ENCODE data around the gene E4F1. TPM values are rescaled to one million over a fixed set of nuclear protein-coding genes. Genes with fewer than 3 reads are reported as not detected.

E4F1 gene
- total RNA-seq, 1 donor from 2014 or later: 33.0 TPM

DNA sequence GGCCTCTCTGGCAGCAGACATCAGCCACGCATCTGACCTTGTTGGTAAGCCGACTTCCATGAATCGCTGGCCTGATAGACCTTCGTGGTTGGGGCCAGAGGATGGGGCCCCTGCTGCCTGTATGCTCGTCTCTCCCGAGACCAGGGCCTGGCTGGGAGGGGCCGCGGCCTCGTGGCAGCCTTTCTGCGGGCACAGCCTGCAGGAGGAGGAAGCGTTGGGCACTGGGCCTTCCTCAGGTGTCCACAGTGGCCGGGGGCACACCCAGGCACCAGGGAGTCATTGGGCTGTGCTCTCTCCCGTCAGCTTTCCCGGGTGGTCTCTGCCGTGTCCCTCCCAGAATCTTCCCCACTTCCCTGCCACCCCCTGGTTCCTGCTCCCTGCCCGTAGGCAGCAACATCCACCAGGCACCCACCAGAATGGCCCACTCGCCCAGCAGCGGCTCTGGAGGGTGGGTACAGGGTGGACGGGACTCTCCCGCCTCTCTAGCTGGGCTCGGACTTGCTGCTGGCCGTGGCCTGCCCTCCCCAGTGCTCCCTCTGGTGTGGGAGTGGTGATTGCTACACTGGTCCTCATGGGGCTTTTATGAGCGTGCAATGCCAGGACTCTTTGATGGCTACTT is 6.3 kb downstream of the E4F1 start:
- TF ChIP-seq, protein P1, sequence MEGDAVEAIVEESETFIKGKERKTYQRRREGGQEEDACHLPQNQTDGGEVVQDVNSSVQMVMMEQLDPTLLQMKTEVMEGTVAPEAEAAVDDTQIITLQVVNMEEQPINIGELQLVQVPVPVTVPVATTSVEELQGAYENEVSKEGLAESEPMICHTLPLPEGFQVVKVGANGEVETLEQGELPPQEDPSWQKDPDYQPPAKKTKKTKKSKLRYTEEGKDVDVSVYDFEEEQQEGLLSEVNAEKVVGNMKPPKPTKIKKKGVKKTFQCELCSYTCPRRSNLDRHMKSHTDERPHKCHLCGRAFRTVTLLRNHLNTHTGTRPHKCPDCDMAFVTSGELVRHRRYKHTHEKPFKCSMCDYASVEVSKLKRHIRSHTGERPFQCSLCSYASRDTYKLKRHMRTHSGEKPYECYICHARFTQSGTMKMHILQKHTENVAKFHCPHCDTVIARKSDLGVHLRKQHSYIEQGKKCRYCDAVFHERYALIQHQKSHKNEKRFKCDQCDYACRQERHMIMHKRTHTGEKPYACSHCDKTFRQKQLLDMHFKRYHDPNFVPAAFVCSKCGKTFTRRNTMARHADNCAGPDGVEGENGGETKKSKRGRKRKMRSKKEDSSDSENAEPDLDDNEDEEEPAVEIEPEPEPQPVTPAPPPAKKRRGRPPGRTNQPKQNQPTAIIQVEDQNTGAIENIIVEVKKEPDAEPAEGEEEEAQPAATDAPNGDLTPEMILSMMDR (IDR thresholded peaks at IDR 0.05; ENCODE audit: unreplicated experiment): no peak
- DNase-seq (ENCODE audit: low spot score in 2 of 2, unreplicated experiment in 2 of 2): no peak
- H3K27me3 Mint-ChIP-seq (ENCODE audit: low read depth): peaks cover 3% of the 10 kb centered on the region
- H3K4me1 Mint-ChIP-seq: peaks cover 4% of the 10 kb centered on the region
- no peak overlapping the region for H3K4me3 Mint-ChIP-seq
- H3K36me3 Mint-ChIP-seq: peaks cover under 1% of the 10 kb centered on the region
- H3K27ac Mint-ChIP-seq: no peak overlapping the region
- no peaks in the 10 kb centered on the region for H3K9me3 Mint-ChIP-seq

DNA sequence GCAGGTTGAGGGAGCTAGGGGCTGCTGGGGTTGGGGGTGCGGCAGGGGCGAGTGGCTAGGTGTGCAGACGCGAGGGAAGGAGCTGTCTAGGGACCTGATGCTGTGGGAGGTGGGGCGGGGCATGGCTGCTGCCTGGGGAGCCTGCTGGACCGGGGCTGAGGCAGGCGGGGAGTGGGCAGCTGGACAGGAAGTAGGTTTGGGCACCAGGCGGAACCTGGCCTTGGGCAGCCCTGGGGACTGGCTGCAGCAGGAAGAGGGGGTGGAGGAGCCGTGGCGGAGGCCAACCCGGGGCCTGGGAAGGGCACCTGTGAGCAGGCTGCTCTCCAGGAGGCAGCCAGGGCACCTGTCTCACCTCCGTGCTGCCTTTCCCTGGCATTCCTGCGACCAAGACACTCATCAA is 7.0 kb downstream of the E4F1 start:
- Mint-ChIP-seq H3K27ac (no peak overlapping the region), H3K27me3 (ENCODE audit: low read depth) (peaks cover 8% of the 10 kb centered on the region), H3K4me3 (no peak overlapping the region), H3K36me3 (peaks cover 5% of the 10 kb centered on the region), H3K9me3 (no peaks in the 10 kb centered on the region), H3K4me1 (peaks cover 4% of the 10 kb centered on the region)
- DNase-seq (ENCODE audit: low spot score in 2 of 2, unreplicated experiment in 2 of 2): no peak
- TF ChIP-seq, protein P1 (IDR thresholded peaks at IDR 0.05; ENCODE audit: unreplicated experiment): no peak

DNA sequence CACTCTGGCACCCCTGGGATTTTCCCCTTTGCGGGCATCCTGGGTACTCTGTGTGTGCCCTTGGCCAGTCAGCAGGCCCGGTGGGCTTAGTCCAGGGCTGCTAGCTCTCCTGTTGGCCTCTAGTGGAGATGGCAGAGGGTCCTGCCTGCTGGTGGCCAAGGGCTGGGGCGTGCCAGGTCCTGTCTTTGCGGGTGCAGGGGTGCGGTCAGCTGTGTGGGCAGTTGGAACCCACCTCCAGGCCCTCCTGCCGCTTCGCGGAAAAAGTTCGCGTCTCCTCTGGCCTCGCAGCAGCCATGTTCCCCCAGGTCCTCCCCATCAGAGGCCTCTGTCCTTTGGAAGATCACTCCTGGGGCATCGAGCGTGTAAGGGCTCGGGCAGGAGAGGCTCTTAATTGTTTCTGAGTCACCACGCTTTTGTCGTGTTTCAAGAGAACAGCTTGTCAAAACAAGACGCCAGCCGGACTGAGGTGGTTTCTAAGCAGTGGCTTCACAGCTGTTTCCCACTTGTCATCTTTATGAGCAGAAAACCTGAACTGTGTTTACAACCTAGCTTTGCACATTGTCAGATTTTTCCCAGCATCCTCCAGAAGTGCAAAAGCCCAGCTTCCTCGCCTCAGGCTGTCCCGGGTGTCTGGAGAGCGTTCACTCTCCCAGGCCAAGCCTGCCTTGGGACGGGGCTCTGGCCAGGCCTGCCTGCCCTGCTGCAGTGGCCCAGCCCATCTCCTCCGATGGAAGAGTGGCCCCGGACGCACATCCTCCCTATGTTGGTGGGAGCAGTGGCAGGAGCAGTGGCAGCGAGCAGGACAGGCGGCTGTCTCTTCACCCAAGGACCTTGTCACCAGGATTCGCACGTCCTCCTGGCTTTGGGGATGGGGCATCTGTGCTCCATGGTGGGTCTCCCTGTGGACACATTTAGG is 7.9 kb downstream of the E4F1 start:
- H3K4me3 Mint-ChIP-seq: no peak overlapping the region
- no peaks in the 10 kb centered on the region for H3K4me1 Mint-ChIP-seq
- no peaks in the 10 kb centered on the region for H3K9me3 Mint-ChIP-seq
- H3K36me3 Mint-ChIP-seq: peaks cover 6% of the 10 kb centered on the region
- TF ChIP-seq, protein P1 (IDR thresholded peaks at IDR 0.05; ENCODE audit: unreplicated experiment): no peak
- peaks cover 17% of the 10 kb centered on the region for H3K27me3 Mint-ChIP-seq (ENCODE audit: low read depth)
- H3K27ac Mint-ChIP-seq: no peak overlapping the region
- no peak for DNase-seq (ENCODE audit: low spot score in 2 of 2, unreplicated experiment in 2 of 2)

DNA sequence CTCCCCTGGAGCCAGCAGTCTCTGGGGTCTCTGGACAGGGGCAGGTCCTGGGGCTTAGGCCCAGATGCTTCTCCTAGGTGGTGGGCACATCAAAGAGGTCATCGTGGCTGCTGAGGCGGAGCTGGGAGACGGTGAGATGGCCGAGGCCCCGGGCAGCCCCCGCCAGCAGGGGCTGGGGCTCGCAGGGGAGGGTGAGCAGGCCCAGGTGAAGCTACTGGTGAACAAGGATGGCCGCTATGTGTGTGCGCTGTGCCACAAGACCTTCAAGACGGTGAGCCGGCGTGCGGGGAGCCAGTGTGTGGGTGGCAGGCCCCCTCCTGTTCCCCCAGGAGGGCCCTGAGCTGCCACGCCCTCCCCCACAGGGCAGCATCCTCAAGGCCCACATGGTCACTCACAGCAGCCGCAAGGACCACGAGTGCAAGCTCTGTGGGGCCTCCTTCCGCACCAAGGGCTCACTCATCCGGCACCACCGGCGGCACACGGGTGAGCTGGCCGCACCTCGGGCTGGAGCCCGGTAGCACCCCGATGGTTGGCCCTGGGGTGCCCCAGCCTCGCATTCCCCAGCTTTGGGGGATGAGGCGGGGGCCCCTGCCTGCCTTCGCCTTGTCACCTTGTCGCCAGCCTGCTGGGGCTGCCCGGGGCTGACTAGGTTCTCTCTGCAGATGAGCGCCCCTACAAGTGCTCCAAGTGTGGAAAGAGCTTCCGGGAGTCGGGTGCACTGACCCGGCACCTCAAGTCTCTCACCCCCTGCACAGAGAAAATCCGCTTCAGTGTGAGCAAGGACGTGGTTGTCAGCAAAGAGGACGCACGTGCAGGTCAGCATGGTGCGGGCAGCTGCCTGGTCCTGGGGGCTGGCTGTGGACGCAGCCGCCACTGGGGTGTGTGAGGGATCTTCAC is 9.0 kb downstream of the E4F1 start:
- no peak overlapping the region for H3K4me3 Mint-ChIP-seq
- peaks cover 6% of the 10 kb centered on the region for H3K36me3 Mint-ChIP-seq
- TF ChIP-seq, protein P1 (IDR thresholded peaks at IDR 0.05; ENCODE audit: unreplicated experiment): no peak
- H3K27ac Mint-ChIP-seq: no peak overlapping the region
- DNase-seq (ENCODE audit: low spot score in 2 of 2, unreplicated experiment in 2 of 2): no peak
- peaks cover 27% of the 10 kb centered on the region for H3K27me3 Mint-ChIP-seq (ENCODE audit: low read depth)
- no peaks in the 10 kb centered on the region for H3K4me1 Mint-ChIP-seq
- H3K9me3 Mint-ChIP-seq: no peaks in the 10 kb centered on the region

DNA sequence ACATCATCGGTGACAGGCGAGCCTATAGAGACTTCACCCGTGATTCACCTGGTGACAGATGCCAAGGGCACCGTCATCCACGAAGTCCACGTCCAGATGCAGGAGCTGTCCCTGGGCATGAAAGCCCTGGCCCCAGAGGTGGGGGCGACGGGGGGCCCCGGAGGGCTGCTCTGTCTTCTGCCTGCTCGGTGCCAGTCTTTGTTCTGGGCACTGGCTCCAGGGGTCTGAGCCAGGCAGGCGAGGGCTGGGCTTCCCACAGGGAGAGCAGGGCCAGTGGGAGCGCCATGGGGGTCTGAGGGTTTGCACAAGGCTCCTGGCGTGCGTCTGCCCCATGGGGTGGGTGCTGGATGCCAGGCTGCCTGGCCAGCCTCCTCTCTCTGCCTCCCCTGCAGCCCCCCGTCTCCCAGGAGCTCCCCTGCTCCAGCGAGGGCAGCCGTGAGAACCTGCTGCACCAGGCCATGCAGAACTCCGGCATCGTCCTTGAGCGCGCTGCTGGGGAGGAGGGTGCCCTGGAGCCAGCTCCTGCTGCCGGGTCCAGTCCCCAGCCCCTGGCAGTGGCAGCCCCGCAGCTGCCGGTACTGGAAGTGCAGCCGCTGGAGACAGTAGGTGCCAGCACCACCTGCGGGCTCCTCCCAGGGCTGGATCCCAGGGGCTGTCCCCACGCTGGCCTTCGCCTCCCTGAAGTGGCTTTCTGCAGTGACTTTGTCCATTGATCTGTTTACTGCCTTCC is 9.8 kb downstream of the E4F1 start:
- H3K4me1 Mint-ChIP-seq: peaks cover 2% of the 10 kb centered on the region
- H3K9me3 Mint-ChIP-seq: no peaks in the 10 kb centered on the region
- no peak for DNase-seq (ENCODE audit: low spot score in 2 of 2, unreplicated experiment in 2 of 2)
- TF ChIP-seq, protein P1 (IDR thresholded peaks at IDR 0.05; ENCODE audit: unreplicated experiment): no peak
- peaks cover 6% of the 10 kb centered on the region for H3K36me3 Mint-ChIP-seq
- no peak overlapping the region for H3K4me3 Mint-ChIP-seq
- peaks cover 33% of the 10 kb centered on the region for H3K27me3 Mint-ChIP-seq (ENCODE audit: low read depth)
- no peak overlapping the region for H3K27ac Mint-ChIP-seq
